ENCODE measurements around the gene CHRND.

The CHRND gene
- total RNA-seq, result 0 reads per million in 2 donors

DNA sequence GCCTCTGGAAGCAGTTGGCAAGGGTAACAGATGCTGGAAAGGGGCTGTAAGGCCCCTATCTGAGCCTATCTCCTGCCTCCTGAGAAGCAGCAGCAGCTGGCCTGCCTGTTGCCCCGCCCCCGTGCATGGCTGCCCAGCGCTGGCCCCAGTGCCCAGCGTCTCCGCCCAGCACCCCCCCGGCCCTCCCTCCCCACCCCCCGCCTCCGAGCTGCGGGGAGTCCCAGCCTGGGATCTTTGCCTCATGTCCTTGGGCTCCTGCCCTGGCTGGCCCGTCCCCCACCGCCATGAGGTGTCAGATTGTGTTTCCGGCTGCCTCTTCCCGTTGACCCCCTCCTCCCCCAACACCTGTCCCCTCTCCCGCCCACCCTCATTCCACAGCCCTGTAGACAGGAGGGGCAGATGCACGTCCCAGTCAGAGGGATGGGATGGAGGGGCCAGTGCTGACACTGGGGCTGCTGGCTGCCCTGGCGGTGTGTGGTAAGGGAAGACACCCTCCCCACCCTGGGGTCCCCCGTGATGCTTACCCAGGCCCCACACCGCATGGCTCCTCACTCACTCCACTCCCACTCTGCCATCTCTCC is at the start of gene CHRND:
Gene CHRND, plus strand, starts transcription at position 370 of the 581 bp plus-strand sequence. Its CDS starts 56 bp downstream, at position 426.
- no peak for DNase-seq

DNA sequence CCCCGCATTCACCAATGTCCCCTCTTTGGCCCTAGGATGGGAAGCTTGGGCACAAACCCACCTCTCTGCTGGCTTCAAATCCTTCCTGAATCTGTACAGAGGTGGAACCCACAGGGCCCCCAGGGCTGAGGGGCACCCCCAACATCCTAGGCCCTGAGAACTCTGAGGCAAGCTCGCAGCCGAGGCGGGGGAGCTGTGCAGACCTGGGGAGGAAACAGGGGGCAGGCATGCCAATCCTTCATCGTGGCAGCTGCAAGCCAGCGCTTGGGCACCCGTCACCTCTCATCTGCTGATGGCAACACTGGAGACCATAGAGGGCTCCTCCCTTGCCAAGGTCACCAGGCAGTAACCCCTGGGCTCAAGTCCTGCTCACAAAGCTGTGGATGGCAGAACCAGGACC is 49.2 kb upstream of the CHRND start:
- no peak for DNase-seq

- DNase-seq, result no peak
Measured at GRCh38 chr2:232477751-232478510, 48.0 kb upstream of the CHRND start.

- no peak for DNase-seq
Measured at GRCh38 chr2:232478571-232479340, 47.2 kb upstream of the CHRND start.

- DNase-seq, result no peak
Measured at GRCh38 chr2:232479341-232480200, 46.4 kb upstream of the CHRND start.

DNA sequence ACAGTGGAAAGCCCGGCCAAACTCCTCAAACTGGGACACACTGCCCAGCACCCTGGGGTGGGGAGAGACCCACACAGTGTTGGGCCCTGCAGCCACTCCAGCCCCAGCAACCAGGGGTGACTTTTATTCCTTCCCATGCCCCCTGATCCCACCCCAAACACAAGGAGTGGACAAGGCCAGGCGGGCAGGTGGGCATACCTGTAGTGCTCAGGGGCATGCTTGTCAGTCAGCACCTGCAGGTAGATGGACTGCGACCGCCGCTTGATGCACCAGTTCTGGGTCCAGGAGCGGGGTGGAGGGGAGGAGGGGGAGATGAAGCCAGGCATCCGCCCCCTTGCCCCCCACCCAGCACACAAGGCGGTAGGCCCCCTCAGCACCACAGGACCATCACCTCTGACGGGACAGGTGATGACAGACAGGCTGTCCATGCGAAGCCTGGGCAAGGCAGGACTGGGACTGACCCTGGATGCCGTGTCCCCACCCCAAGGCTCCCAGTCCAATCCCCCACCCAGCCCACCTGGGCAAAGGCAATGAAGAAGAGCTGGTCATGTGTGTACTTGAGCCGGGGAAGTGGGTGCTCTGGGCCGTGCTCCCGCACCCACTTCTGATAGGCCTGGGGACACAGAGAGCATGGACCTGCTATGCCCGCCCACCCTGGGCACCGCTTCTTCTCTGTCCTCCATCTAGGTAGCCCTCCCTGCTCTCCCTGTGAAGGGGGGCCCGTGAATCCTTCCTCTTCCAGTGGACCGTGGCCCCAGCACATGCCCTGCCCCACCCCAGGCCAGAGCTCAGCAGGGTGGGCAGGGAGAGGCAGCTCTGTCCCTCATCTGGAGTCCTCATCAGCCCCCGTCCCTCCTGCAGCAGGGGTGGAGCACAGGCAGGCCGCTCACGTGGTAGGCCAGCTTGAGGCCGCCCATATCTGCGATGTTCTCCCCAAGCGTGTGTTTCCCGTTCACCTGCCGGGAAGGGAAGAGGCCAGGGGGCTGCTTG is 45.5 kb upstream of the CHRND start:
- no peak for DNase-seq

DNA sequence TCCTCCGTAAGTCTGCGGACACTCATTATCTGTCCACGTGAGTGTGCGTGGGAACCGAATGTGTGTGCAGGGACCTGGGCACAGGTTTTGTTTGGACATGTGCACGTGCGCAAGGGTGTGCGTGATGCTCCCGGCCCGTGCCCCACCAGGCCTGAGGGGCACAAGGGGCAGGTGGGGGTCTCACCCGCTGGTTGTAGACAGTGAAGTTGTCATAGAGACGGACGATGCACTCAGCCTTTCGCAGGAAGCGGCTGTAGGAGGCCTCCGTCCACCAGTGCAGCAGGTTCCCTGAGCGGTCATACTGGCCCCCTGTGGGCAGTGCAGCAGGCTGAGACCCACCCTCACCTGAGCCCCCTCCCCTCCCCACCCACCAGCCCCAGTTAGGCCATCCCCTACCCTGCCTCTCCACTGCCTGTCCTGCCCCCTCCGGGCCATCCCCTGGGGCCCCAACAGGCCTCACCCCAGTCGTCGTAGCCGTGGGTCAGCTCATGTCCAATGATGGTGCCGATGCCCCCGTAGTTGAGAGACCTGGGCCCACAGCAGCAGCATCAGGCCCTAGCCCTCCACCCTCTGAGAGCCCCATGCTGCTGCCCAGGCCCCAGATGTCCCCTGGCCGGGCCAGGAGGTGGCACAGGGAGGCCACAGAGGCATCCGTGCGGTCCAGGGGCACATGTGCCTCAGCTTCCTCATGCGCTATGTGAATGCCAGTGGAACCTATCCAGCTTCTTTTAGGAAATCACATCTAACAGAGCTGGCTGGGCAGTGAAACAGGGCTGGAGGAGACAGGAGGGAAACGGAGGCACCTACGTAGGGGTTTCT is 44.4 kb upstream of the CHRND start:
- DNase-seq, result no peak

- no peak for DNase-seq
Measured at GRCh38 chr2:232482301-232483238, 43.4 kb upstream of the CHRND start.

- no peak for DNase-seq
Measured at GRCh38 chr2:232483311-232483922, 42.5 kb upstream of the CHRND start.

- DNase-seq, result no peak
Measured at GRCh38 chr2:232483923-232484627, 41.9 kb upstream of the CHRND start.

GRCh38 chr2:232484628-232485347 is 41.2 kb upstream of the CHRND start:
- DNase-seq, result no peak

DNA sequence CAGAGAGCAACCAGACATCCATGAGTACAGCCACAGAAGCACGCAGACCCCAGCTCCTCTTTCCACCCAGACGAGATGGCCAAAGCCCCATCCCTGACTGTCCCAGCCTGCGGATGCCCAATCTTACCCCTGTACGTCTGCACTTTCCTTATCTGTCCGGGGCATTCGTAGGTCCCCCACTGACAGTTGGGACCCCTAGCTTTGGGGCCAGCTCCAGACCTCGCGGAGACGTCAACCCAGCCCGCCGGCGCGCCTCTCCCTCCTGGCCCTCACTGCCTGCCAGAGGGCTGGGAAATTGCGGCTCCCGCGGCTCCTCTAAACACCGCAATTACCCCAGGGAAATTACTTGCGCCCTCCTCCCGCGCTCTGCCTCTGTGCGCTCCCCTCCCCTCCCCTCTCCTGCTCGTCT is 40.6 kb upstream of the CHRND start:
- DNase-seq, result no peak

GRCh38 chr2:232485757-232486557 is 40.0 kb upstream of the CHRND start:
- no peak for DNase-seq

DNA sequence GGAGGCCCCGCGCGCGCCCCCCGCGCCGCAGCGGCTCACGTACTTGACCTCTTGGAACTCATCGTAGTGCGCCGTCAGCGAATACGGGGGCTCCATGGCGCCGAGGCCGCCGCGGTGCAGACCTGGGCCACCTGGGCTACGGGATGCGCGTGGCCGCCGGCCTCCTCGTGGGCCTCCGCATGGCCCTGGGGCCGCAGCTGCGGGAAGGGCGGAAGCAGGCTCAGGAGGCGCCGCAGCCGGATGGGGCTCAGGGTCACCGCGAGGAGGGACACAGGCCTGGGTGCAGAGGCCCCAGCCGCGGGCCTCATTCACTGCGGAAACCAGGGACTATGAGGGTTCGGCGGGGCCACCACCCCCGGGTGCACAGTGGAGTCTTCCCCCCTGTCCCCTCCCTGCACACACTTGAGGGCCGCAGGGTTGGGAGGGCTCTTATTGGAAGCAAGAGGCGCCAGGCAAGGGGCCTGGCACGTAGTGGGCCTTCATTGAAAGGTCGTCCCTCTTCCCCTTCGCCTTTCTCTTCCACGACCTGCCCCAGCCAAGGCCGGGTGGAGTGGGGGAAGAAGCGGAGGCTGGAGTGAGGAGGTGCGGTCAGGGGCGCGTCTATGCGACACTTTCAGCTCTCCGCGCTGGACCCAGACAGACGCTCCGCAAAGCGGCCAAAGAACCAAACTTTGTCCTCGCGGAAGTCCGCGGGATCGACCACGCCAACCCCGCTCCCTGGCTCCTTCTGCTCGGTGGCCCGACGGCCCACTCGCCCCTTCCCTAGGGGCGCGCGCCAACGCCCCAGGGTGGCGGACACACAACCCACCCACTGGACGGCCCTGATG is 39.2 kb upstream of the CHRND start:
- DNase-seq, result no peak

DNA sequence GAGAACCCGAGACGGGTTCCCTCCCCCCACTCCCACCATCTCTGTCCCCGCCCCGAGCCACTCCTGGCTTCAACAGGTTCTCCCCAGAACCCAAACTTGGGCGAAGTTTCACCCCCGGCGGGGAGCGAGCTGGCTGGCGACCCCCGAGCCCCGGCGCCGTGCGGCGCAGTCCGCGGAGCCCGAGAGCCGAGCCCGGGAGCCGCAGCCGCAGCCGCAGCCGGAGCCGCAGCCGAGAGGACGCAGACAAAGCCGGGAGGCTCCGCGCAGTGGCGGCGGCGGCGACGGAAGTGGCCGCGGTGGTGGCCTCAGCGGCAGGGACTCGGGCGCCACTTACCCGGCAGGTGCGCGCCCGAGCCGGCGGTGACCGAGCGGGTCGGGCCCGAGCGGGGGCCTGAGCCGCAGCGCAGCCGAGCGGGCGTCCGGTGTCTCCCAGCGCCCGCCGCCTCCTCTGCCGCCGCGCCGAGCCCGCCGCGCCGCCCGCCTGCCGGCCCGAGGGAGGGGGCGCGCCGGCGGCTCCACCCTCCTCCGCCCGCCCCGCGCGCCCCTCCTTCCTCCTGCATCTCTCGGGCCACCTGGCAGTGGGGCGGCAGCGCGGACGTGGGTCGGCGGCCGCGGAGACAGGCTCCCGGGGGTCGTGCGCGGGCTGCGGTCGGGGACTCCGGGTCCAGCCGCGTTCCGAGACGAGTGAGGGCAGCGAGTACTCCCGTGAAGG is 38.4 kb upstream of the CHRND start, which contains the start of gene ECEL1:
Gene ECEL1, minus strand, starts transcription at position 450 of the 712 bp plus-strand sequence. CDS start 1,181 bp downstream, outside the sequence.
- peak in 1 of 5 experiments; percentile 27 for DNase-seq

Data from T-helper 2 cell (primary cell).